HL-60 (cell line): ENCODE measurements around the gene QRFP.

Experiments
- DNase-seq, 2 experiments: peaks; one replicate each; pipeline ENCODE4 v3.0.0-alpha.2; 2010 to 2020; ENCODE audit warnings: low read depth in 1 of 2, low spot score in 1 of 2
- H3K27ac ChIP-seq: fragments of 250-450 bp; sonication (Bioruptor Pico); replicated peaks from 2 replicates; pipeline ENCODE4 v1.5.1; 2020; ENCODE audit warnings: mild to moderate bottlenecking, moderate library complexity
- H3K27me3 ChIP-seq: fragments of 250-450 bp; sonication (Bioruptor Pico); 2 replicates; pipeline ENCODE4 v1.5.1; 2021; ENCODE audit warnings: mild to moderate bottlenecking, moderate library complexity; ENCODE audit not compliant: insufficient read depth, poor library complexity, severe bottlenecking
- H3K4me3 ChIP-seq: replicated peaks from 2 replicates; pipeline ENCODE4 v1.5.1; 2011; ENCODE audit warnings: mild to moderate bottlenecking, control low read depth, low read length; ENCODE audit not compliant: insufficient read depth
- GABPA ChIP-seq: IDR thresholded peaks from 2 replicates; pipeline ENCODE4 v1.6.1; 2012; ENCODE audit warnings: low read depth
- POLR2AphosphoS5 ChIP-seq: IDR thresholded peaks from 2 replicates; pipeline ENCODE4 v1.6.1; 2012; ENCODE audit warnings: low read depth
- SPI1 ChIP-seq: IDR thresholded peaks from 2 replicates; pipeline ENCODE4 v1.6.1; 2012; ENCODE audit warnings: low read depth, mild to moderate bottlenecking, borderline replicate concordance
- TF ChIP-seq, protein P1 (sequence below): IDR thresholded peaks from one replicate; pipeline ENCODE4 v1.5.1; 2011; ENCODE audit warnings: low read length, control low read depth, inconsistent platforms; ENCODE audit not compliant: insufficient read depth
- TF ChIP-seq, protein P2 (sequence below): IDR thresholded peaks from 2 replicates; pipeline ENCODE4 v1.6.1; 2012; ENCODE audit warnings: low read depth; ENCODE audit not compliant: insufficient replicate concordance

QRFP gene

DNA sequence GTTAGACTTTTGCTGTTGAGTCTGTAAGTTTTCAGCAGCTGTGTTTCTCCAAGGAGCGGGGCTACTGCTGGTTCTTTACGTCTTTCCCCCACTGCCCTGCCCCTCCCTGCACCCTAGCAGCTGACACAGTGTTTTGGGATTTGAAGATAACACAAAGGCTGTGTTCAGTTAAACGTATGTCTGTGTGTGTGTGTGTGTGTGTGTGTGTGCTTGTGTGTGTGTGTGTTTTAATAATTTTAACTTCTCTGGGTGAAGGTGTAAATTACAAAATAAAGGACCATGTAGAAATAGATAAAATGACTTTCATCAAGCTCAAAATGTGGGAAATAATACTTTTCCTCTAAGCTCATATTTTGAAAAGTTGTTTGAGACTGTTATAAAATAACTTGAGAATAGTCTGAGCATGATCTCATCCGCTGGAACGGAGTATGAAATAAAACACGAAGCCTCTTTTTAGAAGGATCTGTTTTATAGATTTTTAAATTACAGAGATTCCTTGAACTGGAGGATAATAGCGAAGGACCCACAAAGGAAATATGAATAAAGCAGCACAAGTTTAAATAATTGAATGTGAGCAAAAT lies 50.6 kb downstream of the QRFP start:
- Histone ChIP-seq H3K27me3 (no peaks in the 10 kb centered on the region), H3K27ac (no peak overlapping the region), H3K4me3 (no peak overlapping the region)
- TF ChIP-seq, protein P1, sequence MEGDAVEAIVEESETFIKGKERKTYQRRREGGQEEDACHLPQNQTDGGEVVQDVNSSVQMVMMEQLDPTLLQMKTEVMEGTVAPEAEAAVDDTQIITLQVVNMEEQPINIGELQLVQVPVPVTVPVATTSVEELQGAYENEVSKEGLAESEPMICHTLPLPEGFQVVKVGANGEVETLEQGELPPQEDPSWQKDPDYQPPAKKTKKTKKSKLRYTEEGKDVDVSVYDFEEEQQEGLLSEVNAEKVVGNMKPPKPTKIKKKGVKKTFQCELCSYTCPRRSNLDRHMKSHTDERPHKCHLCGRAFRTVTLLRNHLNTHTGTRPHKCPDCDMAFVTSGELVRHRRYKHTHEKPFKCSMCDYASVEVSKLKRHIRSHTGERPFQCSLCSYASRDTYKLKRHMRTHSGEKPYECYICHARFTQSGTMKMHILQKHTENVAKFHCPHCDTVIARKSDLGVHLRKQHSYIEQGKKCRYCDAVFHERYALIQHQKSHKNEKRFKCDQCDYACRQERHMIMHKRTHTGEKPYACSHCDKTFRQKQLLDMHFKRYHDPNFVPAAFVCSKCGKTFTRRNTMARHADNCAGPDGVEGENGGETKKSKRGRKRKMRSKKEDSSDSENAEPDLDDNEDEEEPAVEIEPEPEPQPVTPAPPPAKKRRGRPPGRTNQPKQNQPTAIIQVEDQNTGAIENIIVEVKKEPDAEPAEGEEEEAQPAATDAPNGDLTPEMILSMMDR: no peak
- TF ChIP-seq, protein P2, sequence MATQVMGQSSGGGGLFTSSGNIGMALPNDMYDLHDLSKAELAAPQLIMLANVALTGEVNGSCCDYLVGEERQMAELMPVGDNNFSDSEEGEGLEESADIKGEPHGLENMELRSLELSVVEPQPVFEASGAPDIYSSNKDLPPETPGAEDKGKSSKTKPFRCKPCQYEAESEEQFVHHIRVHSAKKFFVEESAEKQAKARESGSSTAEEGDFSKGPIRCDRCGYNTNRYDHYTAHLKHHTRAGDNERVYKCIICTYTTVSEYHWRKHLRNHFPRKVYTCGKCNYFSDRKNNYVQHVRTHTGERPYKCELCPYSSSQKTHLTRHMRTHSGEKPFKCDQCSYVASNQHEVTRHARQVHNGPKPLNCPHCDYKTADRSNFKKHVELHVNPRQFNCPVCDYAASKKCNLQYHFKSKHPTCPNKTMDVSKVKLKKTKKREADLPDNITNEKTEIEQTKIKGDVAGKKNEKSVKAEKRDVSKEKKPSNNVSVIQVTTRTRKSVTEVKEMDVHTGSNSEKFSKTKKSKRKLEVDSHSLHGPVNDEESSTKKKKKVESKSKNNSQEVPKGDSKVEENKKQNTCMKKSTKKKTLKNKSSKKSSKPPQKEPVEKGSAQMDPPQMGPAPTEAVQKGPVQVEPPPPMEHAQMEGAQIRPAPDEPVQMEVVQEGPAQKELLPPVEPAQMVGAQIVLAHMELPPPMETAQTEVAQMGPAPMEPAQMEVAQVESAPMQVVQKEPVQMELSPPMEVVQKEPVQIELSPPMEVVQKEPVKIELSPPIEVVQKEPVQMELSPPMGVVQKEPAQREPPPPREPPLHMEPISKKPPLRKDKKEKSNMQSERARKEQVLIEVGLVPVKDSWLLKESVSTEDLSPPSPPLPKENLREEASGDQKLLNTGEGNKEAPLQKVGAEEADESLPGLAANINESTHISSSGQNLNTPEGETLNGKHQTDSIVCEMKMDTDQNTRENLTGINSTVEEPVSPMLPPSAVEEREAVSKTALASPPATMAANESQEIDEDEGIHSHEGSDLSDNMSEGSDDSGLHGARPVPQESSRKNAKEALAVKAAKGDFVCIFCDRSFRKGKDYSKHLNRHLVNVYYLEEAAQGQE: no peak
- TF ChIP-seq GABPA: no peak
- no peak for TF ChIP-seq SPI1
- TF ChIP-seq POLR2AphosphoS5: no peak
- DNase-seq: no peak

DNA sequence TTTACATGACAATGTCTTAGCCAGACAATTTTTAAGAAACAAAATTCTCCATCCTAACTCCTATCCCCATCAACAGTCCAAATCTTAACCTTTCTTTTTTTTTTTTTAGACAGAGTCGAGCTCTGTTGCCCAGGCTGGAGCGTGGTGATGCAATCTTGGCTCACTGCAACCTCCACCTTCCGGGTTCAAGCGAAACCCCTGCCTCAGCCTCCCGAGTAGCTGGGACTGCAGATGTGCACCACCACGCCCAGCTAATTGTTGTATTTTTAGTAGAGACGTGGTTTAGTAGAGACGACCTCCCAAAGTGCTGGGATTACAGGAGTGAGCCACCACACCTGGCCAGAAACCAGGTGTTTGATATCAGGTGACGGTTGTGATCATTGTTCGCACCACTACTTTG lies 51.4 kb downstream of the QRFP start:
- no peak overlapping the region for H3K4me3 ChIP-seq
- no peak for DNase-seq
- no peak for TF ChIP-seq GABPA
- TF ChIP-seq SPI1: no peak
- TF ChIP-seq, protein P2: no peak
- TF ChIP-seq, protein P1: no peak
- no peak for TF ChIP-seq POLR2AphosphoS5
- H3K27me3 ChIP-seq: no peaks in the 10 kb centered on the region
- H3K27ac ChIP-seq: no peak overlapping the region

DNA sequence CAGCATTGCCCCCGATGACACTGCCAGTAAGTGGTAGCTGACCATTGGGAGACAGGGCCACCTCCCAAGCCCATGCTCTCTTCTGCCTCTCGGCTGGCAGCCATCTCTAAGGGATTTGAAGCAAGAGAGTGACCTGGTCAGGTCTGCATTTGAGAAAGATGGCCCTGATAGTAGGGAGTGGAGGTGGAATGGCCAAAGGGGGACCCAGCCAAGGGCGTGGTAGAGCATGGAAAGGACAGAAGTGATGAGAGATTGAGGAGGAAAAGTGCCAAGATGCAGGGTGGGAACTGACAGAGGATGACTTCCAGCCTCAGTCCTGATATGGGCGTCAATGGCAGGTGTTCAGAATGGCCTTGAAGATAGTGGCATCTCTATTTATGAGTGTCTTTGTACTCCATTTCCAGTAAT lies 52.6 kb downstream of the QRFP start:
- DNase-seq: no peak
- H3K4me3 ChIP-seq: no peak overlapping the region
- H3K27ac ChIP-seq: no peak overlapping the region
- H3K27me3 ChIP-seq: no peaks in the 10 kb centered on the region
- no peak for TF ChIP-seq POLR2AphosphoS5

DNA sequence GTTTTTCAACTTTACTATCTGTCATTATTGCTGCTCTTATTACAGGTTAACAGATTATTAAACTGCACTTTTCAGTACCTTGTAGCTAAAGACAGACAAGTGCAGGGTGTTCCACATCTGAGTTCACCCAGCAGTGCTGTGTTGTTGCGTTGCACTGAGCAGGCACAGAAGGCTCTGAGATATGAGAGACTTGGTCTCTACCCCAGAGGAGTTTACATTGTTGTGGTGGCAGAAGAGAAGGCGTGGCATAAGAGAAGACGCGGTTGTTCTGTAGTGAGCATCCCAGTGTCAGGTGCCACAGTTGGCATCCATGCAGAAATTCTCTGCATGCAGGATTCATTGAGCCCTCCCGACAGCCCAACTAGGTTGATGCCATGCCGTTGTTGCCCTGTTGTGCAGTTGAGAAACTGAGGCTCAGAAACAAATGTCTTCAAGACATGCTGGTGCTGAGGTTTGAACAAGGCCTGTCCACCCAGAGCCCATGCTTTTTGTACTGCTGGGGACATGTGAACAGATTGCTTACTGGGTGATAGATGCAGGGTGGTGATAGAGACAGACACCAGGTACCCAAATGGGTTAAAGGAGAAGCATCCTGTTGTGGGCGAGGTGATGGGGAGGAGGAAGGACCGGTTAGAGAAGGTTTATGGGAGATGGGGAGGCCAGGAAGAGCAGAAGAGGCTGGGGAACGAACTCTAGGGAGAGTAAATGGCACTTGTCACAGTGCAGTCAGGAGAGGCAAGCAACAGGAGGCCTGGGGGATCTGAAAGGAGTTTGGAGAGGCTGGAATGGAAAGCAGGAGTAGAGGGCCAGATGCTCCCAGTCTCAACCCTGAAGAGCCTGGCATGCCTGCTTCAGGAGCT lies 53.3 kb downstream of the QRFP start:
- no peak overlapping the region for H3K4me3 ChIP-seq
- no peak for TF ChIP-seq GABPA
- TF ChIP-seq POLR2AphosphoS5: no peak
- TF ChIP-seq SPI1: no peak
- TF ChIP-seq, protein P2: no peak
- H3K27me3 ChIP-seq: no peaks in the 10 kb centered on the region
- no peak for DNase-seq
- H3K27ac ChIP-seq: no peak overlapping the region
